Measurements from ENCODE around the gene PRR9.
A peak's percentile ranks its signal among the peaks of the same experiment; 100 is the strongest.
"Not testable (repeated sequence)": the region's sequence is repeated elsewhere in the genome, so short reads cannot be mapped to it uniquely, and the experiment has no call there.

Gene PRR9

DNA sequence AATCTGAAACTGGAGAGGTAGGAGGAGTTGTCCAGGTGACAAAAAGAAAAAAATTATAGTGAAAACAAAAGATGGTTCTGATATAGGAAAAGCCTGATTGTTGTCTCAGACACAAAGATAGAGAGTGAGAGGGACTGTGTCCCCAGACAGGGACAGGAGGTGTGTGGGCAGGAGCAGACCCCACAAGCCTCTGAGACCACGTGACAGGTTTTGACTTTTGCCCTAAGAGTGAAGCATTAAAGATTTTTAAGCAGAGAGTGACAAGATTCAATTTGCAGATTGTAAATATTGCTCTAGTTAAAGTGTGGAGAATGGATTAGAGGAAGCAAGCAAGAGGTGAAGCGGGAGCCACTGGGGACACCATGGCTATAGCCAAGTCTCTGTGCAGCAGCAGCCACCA lies 10.4 kb downstream of the PRR9 start:
- no peak for DNase-seq (ENCODE audit: low read depth)
- H3K4me3 ChIP-seq (ENCODE audit: control insufficient read depth, low read depth, low read length), result no peak overlapping the region
- TF ChIP-seq, protein P1, sequence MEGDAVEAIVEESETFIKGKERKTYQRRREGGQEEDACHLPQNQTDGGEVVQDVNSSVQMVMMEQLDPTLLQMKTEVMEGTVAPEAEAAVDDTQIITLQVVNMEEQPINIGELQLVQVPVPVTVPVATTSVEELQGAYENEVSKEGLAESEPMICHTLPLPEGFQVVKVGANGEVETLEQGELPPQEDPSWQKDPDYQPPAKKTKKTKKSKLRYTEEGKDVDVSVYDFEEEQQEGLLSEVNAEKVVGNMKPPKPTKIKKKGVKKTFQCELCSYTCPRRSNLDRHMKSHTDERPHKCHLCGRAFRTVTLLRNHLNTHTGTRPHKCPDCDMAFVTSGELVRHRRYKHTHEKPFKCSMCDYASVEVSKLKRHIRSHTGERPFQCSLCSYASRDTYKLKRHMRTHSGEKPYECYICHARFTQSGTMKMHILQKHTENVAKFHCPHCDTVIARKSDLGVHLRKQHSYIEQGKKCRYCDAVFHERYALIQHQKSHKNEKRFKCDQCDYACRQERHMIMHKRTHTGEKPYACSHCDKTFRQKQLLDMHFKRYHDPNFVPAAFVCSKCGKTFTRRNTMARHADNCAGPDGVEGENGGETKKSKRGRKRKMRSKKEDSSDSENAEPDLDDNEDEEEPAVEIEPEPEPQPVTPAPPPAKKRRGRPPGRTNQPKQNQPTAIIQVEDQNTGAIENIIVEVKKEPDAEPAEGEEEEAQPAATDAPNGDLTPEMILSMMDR (IDR thresholded peaks at IDR 0.05; ENCODE audit: control insufficient read depth, insufficient read depth, low read depth, low read length, missing control alignments), result no peak

DNA sequence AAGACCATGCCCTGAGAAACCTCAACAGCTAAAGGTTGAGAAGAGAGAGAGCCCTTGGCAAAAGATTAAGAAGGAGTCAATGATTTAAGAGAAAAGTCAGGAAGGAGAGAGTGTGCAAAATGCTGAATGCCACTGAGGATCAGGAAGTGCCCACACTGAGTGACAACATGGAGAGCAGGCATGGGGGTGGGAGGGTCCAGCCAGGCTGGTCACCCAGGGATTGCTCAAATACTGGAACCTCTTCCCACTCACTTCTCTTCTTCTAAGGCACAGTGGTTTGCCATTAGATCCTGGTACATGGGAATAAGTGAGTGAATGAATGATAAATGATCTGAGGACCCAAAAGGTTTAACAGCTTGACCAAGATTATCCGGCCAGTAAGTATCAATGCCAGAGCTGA lies 11.1 kb downstream of the PRR9 start:
- TF ChIP-seq, protein P1 (IDR thresholded peaks at IDR 0.05; ENCODE audit: control insufficient read depth, insufficient read depth, low read depth, low read length, missing control alignments), result no peak
- no peak for DNase-seq (ENCODE audit: low read depth)
- no peak overlapping the region for H3K4me3 ChIP-seq (ENCODE audit: control insufficient read depth, low read depth, low read length)

DNA sequence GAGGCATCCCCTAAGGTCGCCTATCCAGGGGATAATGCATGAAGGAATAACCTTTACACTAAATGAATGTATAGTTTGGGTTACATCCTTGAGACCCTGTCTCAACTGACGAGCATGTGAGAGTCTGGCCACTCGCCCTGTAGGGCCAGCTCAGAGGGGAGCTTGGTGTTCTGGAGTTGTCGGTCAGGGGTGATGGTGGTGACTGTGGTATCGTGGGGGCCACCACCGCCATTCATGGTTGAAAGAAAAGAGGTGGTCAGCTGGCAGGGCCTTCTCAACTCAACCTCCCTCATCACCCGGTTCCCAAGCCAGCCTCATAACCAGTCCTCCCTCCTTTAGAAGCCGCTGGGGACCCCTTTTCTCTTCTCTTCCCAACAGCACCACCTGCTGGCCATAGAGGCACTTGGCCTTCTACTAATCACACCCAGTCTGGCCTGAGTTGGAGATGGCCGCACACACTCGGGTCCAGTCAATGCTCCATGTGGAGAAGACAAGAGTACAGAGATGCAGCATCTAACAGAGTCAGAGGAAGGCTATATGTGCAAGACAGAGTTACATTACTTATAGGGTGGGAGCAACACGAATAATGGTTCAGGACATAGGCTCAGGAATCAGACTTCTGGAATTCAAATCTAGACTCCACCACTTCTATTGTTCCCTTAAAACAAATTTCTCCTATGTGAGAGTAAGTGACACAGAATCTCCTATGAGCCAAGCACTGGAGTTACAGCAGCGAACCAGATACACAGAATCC lies 11.9 kb downstream of the PRR9 start:
- not testable (repeated sequence) for H3K4me3 ChIP-seq (ENCODE audit: control insufficient read depth, low read depth, low read length); DNase-seq (ENCODE audit: low read depth)
- TF ChIP-seq, protein P1 (IDR thresholded peaks at IDR 0.05; ENCODE audit: control insufficient read depth, insufficient read depth, low read depth, low read length, missing control alignments), result peak; percentile 45

DNA sequence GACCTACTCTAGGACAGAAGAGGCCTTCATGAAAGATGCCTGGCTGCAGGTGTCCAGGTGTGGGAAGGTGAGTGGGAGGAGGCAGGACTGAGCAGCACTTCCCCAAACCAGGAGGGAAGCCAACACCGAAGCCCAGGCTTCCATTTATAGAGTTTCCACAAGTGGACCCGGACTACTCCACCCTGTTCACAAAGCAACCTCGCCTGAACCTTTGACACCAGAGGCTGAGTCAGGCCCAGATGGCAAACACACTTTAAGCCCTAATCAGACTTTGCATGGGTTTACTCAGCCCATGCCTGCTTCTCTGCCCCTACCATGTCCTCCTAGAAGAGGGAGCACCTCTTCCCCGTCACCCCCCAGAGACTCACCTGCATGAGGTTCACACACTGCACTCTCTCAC lies 14.0 kb downstream of the PRR9 start:
- DNase-seq (ENCODE audit: low read depth), result no peak
- H3K4me3 ChIP-seq (ENCODE audit: control insufficient read depth, low read depth, low read length), result no peak overlapping the region
- TF ChIP-seq, protein P1 (IDR thresholded peaks at IDR 0.05; ENCODE audit: control insufficient read depth, insufficient read depth, low read depth, low read length, missing control alignments), result no peak

DNA sequence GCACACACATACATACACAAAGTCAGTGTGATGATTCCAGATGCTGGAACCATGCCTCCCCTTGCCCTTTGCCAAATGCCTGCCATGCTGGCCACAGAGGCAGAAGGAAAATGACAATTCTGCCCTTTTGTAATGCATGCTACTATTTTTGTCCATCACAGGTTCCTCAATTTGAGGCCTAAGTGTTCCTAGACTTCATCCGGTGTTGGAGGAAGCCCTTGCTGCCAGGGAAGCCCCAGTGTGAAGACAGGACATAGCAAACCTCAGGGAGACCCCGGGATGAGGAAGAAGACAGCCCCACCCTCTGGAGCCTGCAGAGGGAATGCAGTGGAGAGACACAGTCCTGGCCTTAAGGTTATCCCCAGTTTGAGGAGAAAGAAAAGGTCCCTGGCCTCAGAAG lies 14.4 kb downstream of the PRR9 start:
- no peak overlapping the region for H3K4me3 ChIP-seq (ENCODE audit: control insufficient read depth, low read depth, low read length)
- TF ChIP-seq, protein P1 (IDR thresholded peaks at IDR 0.05; ENCODE audit: control insufficient read depth, insufficient read depth, low read depth, low read length, missing control alignments), result no peak
- no peak for DNase-seq (ENCODE audit: low read depth)

DNA sequence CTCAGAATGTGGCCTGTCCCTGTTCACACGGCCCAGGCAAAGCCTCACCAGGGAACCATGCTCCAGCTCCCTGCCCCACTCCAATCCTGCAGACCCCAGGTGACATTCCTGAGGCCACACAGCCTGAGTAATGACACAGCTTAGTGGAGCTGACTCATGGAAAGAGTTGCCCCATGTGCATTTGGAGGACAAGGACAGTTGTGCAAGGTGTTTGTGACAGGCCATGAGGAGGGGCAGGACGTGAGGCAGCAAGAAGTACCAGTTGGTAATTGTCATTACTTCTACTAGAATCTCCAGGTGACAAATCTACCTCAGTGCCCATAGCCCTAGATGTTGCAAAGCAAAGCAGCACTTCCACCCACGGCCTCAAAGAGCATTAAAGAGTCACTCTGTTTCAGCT lies 15.2 kb downstream of the PRR9 start:
- no peak for DNase-seq (ENCODE audit: low read depth)
- TF ChIP-seq, protein P1 (IDR thresholded peaks at IDR 0.05; ENCODE audit: control insufficient read depth, insufficient read depth, low read depth, low read length, missing control alignments), result no peak
- H3K4me3 ChIP-seq (ENCODE audit: control insufficient read depth, low read depth, low read length), result no peak overlapping the region

All from AG09309 (cell line).